GOT3 (cell line): ENCODE data around the gene GLCCI1.

Experiments
- DNase-seq: peaks from one replicate; lab custom pipeline; 2025; ENCODE audit warnings: mixed read lengths; lab: John Stamatoyannopoulos, UW

Gene GLCCI1

GRCh38 chr7:7962851-7963250 is 5.7 kb upstream of the GLCCI1 start:
- DNase-seq: no peak

DNA sequence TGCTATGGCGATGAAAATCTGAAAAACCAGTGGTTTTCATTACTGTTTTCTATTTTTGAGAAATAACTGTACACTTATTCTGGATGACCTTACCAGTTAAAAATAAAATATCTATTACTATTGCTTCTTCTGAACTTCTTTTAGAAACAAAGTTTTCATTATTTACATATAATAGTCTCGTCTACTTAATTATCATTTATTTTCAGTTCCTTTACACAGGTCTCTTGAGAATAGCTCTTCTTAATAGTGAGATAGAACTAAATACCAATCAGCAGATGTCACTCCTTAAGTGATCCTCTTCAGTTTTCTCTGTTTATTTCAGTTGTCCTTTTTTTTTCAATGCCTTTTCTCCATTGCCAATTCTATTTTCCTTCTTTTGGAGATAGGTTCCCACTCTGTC is 4.3 kb upstream of the GLCCI1 start:
- no peak for DNase-seq

GRCh38 chr7:7964691-7965090 is 3.9 kb upstream of the GLCCI1 start:
- DNase-seq: no peak

DNA sequence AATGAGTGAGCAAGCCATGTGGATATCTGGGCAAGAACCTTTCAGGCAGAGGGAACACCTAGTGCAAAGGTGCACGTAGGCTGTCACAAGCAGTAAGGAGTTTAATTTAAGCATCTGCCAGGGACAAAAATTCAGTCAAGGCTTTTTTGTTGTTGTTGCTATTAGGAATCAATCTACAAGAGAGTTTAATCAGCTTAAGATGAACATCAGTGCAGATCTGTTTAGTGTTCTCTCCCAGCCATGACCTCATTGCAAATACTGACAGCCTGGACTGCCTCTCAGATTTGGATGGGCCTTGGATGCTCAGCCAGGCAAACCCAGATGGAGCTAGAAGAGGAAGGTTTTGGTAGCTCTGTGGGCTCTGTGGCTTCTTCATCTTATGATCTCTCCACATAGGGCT is 3.3 kb upstream of the GLCCI1 start:
- no peak for DNase-seq

- DNase-seq: no peak
These were observed 2.4 kb upstream of the GLCCI1 start for GRCh38 chr7:7966141-7966734.

- no peak for DNase-seq
These were observed 581 bp upstream of the GLCCI1 start for GRCh38 chr7:7967886-7968543.

DNA sequence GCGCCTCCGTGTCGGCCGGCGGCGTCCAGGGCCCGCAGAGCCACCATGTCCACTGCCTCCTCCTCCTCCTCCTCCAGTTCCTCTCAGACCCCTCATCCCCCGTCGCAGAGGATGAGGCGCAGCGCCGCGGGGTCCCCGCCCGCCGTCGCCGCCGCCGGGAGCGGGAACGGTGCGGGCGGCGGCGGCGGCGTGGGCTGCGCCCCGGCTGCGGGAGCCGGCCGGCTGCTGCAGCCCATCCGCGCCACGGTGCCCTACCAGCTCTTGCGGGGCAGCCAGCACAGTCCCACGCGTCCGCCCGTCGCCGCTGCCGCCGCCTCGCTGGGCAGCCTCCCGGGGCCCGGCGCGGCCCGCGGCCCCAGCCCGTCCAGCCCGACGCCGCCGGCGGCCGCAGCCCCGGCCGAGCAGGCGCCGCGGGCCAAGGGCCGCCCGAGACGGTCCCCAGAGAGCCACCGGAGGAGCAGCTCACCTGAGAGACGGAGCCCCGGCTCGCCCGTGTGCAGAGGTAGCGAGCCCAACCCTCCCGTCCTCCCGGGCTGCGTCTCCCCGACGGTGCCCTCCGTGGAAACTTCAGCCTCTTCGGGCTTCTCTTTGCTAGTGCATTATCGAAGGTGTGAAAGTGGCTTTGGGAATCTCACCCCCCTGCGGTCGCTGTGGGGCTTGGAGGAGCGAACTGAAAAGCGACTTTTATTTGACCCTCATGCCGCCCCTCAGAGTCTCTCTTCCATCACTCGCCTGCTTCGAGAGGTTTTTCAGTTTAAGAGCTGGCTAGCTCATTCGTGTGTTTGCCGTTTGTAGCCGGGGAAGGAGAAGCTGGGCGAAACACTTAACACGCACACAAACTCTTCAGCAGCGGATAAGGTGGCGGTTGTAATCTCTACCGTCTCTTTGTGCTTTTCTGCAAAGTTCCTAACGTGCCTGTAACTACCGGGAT is 975 bp downstream of the GLCCI1 start:
- DNase-seq: no peak

DNA sequence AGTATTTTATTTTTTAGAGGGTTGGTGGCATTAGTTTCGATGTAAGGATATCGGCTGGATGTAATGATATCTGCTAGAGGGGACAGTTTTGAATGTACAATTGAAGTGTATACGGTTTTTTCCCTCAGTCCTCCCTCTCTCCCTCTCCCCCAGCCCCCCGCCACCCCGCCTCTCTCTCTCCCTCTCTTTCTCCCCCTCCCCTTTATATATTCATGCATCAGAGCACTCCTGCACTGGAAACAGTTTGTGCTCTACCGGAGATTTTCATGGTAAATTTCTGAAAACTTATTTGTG is 1.6 kb downstream of the GLCCI1 start:
- DNase-seq: no peak

DNA sequence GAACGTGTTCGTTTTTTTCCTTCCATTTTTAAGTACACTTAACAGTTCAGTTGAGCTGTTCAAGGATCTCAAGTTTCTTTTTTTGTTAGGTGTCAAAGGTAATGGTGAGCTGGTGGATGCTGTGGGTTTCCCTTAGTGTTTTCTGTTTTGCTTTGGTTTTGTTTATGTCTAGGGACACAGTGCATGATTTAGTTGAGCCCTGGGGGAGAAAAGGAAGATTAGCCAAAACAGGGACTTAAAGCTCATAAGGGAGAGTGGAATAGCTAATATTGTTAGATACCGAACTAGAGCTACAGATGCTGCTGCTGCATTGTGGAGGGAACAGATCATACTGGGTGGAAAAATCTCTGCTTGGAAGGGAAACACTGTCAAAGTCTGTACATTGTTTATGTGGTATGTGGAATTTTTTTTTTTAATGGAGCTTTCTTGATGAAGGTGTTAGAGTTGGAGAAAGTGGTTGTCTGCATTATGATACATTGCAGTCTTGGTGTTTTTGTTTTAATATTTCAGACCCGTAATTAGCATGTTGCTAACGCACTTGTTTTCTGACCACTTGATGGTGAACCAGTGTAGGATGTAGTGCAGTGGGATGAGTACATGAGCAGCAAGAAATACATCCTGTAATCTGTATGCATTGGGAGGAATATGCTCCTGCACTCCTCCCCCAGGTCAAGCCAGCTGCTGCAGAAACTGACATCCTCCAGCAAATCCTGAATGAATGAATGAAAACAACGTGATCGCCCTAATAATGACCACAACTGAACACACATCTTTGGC is 2.1 kb downstream of the GLCCI1 start:
- no peak for DNase-seq

- no peak for DNase-seq
These were observed 2.9 kb downstream of the GLCCI1 start for GRCh38 chr7:7971308-7972040.

GRCh38 chr7:7972128-7972527 is 3.5 kb downstream of the GLCCI1 start:
- no peak for DNase-seq

GRCh38 chr7:7972922-7973594 is 4.5 kb downstream of the GLCCI1 start:
- DNase-seq: no peak

DNA sequence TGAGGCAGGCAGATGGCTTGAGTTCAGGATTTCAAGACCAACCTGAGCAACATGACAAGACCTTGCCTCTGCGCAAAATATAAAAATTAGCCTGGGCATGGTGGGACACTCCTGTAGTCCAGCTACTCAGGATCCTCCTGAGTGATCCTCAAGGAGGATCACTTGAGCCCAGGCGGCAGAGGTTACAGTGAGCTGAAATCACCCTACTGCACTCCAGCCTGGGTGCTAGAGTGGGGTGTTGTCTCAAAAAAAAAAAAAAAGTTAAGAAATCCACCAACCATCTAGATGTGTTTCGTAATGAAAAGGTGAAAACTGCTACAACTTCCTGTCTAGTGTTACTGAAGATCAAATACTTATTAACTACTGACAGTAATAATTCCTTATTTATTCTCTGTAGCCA is 8.1 kb downstream of the GLCCI1 start:
- no peak for DNase-seq

DNA sequence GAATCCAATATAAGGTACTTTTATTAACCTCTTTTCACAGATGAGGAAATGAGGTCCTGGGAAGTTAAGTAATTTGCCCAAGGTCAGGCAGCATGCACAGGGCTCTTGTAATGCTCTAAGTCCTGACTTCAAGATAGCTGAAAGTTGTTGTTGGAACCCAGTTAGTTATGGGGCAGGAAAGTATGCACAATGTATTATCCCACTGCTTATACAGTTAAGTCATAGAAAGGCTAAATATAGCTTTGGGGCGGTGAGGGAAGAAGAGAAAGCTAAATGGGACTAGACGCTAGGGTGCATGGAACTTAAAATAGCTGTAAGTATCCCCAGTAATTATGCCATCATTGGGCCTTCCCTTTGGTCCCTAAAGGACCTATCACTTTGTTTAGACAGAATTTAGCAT is 9.2 kb downstream of the GLCCI1 start:
- no peak for DNase-seq

DNA sequence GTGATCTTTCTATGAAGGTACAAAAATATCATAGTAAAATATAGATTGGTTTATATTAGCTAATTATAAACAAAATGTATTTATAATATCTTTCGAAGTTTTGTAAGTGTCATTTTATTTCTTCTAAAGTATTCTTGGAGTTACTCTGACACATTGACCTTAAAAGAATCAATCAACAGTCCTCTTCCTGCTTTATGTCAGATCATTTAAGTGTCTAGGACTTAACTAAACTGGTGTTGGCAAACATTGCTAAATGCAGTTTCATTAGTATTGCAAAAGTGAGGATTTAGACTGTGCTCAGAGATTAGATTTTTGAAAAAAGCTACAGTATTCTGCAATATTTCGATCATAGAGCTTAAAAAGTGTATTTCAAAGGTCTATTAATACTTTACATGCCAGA is 10.3 kb downstream of the GLCCI1 start:
- no peak for DNase-seq

GRCh38 chr7:7979558-7979957 is 11.0 kb downstream of the GLCCI1 start:
- no peak for DNase-seq

DNA sequence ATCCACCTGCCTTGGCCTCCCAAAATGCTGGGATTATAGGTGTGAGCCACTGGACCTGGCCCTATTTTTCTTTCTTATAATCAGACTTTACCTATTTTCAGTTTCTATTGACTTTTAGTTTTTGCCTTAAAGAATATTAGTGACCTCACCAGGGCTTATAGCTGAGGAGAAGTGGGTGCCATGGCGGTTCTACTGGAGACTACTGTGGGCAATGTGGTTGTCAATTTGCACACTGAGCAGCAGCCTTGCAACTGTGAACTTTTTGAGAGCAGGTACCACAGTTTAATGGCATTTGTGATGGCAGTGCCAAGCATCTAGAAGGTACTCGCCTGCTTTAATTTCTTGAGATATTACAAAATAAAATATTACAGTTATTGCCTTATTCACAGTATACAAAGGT is 11.5 kb downstream of the GLCCI1 start:
- DNase-seq: no peak

GRCh38 chr7:7982904-7983303 is 14.3 kb downstream of the GLCCI1 start:
- no peak for DNase-seq

DNA sequence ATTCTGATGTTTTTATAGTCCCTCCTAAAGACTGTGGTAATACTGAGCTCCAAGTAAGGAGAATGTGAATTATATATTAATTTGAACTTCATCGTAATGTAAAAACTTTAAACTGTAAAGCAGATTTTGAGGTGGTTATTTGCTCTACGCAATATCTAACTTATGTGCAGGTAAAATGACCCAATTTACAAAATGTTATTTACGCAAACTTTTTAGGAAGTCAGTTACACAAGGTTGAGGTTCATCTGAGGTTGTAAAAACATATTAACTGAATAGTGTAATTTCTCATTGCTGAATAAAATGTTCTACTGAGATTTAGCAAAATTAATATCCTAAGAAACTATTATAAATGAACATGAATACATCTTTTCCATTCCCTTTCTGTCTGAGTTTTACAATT is 15.8 kb downstream of the GLCCI1 start:
- no peak for DNase-seq

GRCh38 chr7:7988706-7989105 is 20.1 kb downstream of the GLCCI1 start:
- DNase-seq: no peak

GRCh38 chr7:7989133-7989532 is 20.5 kb downstream of the GLCCI1 start:
- DNase-seq: no peak
